BLaER1 treated with 17β-estradiol and CSF1 and Interleukin-3, amounts not matched to agents 10 nM and 100 nM (cell line): ENCODE measurements around the gene KRT80.
A peak's percentile ranks its signal among the peaks of the same experiment; 100 is the strongest.

Experiments used
- H3K27ac ChIP-seq, 11 experiments: shearing (Covaris generic); formaldehyde crosslinking; 2 replicates each; pipeline ENCODE4 v1.8.1; 2022
- H3K27me3 ChIP-seq, 11 experiments: shearing (Covaris generic); formaldehyde crosslinking; 2 replicates each; pipeline ENCODE4 v1.8.1; 2022
- H3K36me3 ChIP-seq, 11 experiments: shearing (Covaris generic); formaldehyde crosslinking; 2 replicates each; pipeline ENCODE4 v1.8.1; 2022
- H3K4me1 ChIP-seq, 10 experiments: shearing (Covaris generic); formaldehyde crosslinking; 2 replicates each; pipeline ENCODE4 v1.8.1; 2022
- H3K4me2 ChIP-seq, 11 experiments: shearing (Covaris generic); formaldehyde crosslinking; 2 replicates each; pipeline ENCODE4 v1.8.1; 2022
- H3K4me3 ChIP-seq, 10 experiments: shearing (Covaris generic); formaldehyde crosslinking; 2 replicates each; pipeline ENCODE4 v1.8.1; 2022
- H3K9ac ChIP-seq, 11 experiments: shearing (Covaris generic); formaldehyde crosslinking; 2 replicates each; pipeline ENCODE4 v1.8.1; 2022
- H3K9me3 ChIP-seq, 11 experiments: shearing (Covaris generic); formaldehyde crosslinking; replicated peaks in 1 of 11; 2 replicates each; pipeline ENCODE4 v1.8.1; 2022
- H4K20me1 ChIP-seq, 11 experiments: shearing (Covaris generic); formaldehyde crosslinking; 2 replicates each; pipeline ENCODE4 v1.8.1; 2022
- Cebpa-rat ChIP-seq, 11 experiments: shearing (Covaris generic); IDR thresholded peaks; 2 replicates each; pipeline ENCODE4 v1.8.1; 2022

The KRT80 gene

DNA sequence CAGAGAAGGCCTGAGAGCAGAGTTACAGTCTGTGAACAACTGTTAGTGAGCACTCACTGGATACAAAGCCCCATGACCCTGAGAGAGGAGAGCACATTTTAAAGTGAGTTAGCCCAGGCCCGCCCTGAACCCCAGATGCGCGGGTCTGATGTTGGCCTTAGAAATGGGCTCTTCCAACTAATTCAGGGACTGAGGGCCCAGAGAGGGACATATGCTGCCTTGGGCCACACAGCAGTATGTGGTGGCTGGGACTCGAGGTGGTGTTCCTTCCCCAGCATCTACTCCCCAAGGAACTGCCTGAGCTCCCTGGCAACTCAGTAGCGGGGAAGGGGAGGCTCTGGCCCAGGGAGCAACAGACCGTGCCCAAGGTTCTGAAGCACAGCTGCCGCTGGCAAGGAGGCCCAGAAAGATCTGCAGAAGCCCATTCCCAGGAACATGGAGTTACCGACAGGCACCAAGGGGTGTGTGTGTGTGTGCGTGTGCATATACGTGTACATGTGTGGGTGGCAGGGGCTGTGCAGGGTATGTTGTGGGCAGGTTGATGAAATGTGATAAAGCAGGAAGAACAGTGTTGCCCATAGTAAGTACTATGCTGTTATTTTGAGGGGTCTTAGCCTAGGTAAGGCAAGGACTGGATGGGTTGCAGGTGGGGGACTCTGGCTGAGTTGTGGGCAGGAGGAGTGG lies 40.5 kb downstream of the KRT80 start:
- Histone ChIP-seq H3K4me2 (peak overlapping the region; percentile 45 to 79 (median 72); a peak in 19 of 22 replicates), H4K20me1 (no peaks in the 10 kb centered on the region), H3K9me3 (no peaks in the 10 kb centered on the region), H3K27me3 (no peaks in the 10 kb centered on the region), H3K36me3 (no peaks in the 10 kb centered on the region), H3K9ac (0 out of 22 replicates have a peak overlapping the region, but pooled peaks of 2 of the 11 experiments have one; percentile 4 to 56), H3K27ac (no peak overlapping the region), H3K4me1 (peaks cover 25 to 47% (median 31%) of the 10 kb centered on the region in 10 experiments), H3K4me3 (no peak overlapping the region)
- TF ChIP-seq Cebpa-rat (IDR thresholded peaks at IDR 0.05) = no peak

DNA sequence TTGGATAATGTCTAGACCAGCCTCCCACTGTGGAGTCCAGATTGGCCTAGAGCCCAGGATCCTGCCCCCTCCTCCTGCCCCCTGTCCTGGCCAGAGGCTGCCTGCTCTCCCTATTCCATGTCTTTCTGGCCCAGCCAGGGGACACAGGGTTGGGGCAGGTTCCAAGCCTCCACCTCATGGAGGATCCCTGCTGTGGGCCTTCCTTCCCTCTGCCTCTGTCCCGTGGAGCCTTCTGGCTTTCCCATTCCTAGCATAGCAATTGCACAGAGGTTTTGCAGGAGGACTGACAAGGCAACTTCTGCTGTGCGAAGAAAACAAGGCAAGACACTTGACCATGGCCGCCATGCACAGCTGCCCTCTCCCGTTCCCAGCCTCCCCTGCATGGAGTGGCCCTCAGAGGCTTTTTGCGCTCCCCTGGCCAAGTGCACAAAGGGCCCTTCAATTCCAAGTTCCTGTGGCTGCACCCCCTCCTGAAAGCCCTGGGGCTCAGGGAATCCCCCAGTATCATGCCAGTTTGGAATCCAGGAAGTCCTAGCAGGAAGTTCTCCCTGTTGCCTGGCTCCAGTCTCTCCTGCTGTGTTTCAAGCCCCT lies 42.1 kb downstream of the KRT80 start:
- Histone ChIP-seq H3K4me2 (no peak overlapping the region), H3K4me3 (no peak overlapping the region), H4K20me1 (no peaks in the 10 kb centered on the region), H3K27me3 (no peaks in the 10 kb centered on the region), H3K36me3 (no peaks in the 10 kb centered on the region), H3K27ac (no peak overlapping the region), H3K4me1 (peaks cover 25 to 49% (median 31%) of the 10 kb centered on the region in 10 experiments), H3K9me3 (no peaks in the 10 kb centered on the region), H3K9ac (no peak overlapping the region)
- TF ChIP-seq Cebpa-rat (IDR thresholded peaks at IDR 0.05) = no peak

DNA sequence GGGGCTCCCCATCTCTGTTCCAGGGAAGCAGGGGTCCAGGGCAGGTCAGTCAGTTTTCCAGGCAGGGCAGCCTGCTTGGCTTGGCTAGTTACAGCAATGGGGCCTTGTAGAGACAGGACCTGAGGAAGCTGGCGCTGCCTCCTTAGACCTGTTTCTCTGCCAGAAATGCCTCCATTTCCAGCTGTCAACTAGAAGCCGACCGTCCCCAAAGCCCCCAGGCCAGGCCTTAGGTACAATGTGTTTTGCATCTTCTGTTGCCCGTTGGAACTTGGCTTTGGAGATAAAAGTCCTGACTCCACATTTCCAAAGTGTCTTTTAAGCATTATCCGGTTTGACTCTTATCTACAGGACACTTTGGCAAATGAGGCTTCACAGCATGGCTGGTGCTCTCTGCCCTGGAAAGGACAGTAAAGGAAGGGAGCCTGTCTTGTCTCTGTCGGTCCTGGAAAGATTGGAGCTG lies 42.6 kb downstream of the KRT80 start:
- H4K20me1 ChIP-seq = no peaks in the 10 kb centered on the region
- H3K36me3 ChIP-seq = no peaks in the 10 kb centered on the region
- no peak for TF ChIP-seq Cebpa-rat (IDR thresholded peaks at IDR 0.05)
- H3K27ac ChIP-seq = peak overlapping the region in 2 of 11 experiments; percentile 78 to 83; a peak in 2 of 22 replicates
- no peaks in the 10 kb centered on the region for H3K27me3 ChIP-seq
- no peak overlapping the region for H3K9ac ChIP-seq
- H3K4me1 ChIP-seq = peaks cover 25 to 49% (median 31%) of the 10 kb centered on the region in 10 experiments
- H3K4me2 ChIP-seq = peak overlapping the region in 4 of 11 experiments; percentile 51 to 72 (median 61); a peak in 4 of 22 replicates
- no peak overlapping the region for H3K4me3 ChIP-seq
- H3K9me3 ChIP-seq = no peaks in the 10 kb centered on the region

DNA sequence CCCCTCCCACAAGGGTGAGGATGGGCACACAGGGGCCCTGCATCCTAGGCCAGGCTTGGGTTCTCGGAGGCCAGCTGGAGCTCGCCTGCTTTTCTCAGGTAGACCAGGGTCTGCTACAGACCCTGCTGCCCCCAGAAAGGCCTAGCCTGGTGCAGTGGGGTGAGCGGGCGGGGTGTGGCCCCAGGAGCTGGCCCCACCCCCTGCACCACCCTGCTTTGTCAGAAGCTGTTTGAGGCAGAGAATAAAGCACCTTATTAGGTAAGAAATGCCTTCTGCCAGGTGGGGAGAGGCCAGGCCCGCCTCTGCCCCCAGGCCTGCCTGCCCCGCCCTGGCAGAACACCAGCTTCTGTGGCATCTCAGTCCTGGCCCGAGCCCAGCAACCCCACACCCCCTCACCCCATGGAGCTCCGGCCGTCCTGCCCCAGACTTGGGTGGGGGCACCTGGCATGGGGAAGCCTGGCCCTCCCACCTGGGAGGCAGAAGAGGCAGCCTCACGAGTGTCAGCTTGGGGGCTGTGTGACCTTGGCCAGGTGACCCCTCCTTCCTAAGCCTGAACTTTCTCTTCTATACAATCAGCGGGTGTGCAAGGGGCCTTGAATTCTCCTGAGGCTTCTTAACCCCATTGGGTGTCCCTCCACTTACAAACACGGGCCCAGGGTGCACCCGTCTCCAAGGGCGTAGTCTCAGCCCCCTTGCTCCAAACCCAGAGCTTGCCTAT lies 43.2 kb downstream of the KRT80 start:
- Histone ChIP-seq H3K27ac (peak overlapping the region in 4 of 11 experiments; percentile 21 to 83 (median 60); a peak in 6 of 22 replicates), H3K9ac (peak overlapping the region in 8 of 11 experiments; percentile 13 to 59 (median 30); a peak in 7 of 22 replicates)
- TF ChIP-seq Cebpa-rat (IDR thresholded peaks at IDR 0.05) = no peak

DNA sequence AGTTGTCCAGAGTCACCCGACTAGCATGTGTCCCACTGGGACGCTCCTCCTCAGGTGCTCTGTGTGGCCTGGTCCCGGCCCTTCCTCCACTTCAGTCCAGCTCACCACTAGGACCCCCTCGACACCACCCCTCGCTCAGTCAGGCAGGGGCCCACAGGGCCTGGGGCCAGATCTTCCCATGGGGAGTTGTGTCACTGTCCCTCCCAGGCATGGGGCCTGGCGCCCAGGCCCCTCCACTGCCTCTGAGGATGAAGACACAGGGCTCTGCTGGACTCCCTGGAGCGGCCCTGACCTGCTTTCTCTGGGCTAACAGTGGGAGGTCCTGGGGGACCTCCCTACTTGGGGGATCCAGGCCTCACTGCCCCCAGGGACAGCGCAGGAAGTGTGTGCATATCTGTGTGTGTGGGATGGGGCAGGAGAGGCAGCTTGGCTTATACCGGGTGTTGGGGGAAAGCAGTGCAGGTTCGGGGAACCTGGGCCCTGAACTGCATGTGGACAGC lies 43.8 kb downstream of the KRT80 start:
- TF ChIP-seq Cebpa-rat (IDR thresholded peaks at IDR 0.05) = no peak
- Histone ChIP-seq H3K4me3 (no peak overlapping the region), H3K9me3 (no peaks in the 10 kb centered on the region), H3K4me1 (peaks cover 25 to 48% (median 32%) of the 10 kb centered on the region in 10 experiments), H4K20me1 (no peaks in the 10 kb centered on the region), H3K9ac (peak overlapping the region in 9 of 11 experiments; percentile 12 to 59 (median 28); a peak in 9 of 22 replicates), H3K4me2 (peak overlapping the region; percentile 43 to 76 (median 54)), H3K27ac (peak overlapping the region in 5 of 11 experiments; percentile 21 to 83 (median 42); a peak in 9 of 22 replicates), H3K36me3 (no peaks in the 10 kb centered on the region), H3K27me3 (no peaks in the 10 kb centered on the region)

More for the DNA sequence above, 43.2 kb downstream of the KRT80 start:
- Histone ChIP-seq H3K27me3 (no peaks in the 10 kb centered on the region), H3K9me3 (no peaks in the 10 kb centered on the region), H3K4me2 (peak overlapping the region; percentile 43 to 76 (median 54)), H3K36me3 (no peaks in the 10 kb centered on the region), H4K20me1 (no peaks in the 10 kb centered on the region), H3K4me3 (no peak overlapping the region), H3K4me1 (peaks cover 25 to 49% (median 32%) of the 10 kb centered on the region in 10 experiments)

DNA sequence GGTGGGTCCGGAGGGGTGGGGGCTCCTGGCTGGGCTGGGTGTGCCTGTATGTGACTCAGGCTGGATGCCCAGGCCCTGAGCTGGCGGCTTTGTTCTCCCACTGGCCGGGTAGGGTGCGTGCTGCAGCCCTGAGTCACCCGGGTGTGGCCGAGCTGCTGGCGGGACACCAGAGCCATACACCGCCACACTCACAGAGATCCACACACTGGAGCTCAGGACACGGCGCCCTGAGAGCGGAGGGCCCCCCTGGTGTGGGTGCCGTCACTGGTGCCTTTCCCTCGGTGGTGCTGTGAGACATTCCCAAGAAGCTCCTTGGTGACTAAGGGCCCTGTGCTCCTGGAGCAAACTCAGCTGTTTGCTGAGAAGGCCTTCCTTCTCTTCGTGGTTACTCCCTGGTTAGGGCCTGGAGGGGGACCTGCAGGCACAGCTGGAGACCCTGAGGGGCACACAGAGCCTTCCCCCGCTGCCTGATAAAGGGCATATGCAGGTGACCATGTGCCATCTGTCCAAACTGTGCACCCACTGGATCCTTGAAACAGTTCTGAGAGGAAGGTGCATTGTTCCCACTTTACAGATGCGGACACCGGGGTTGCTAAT lies 44.3 kb downstream of the KRT80 start:
- Histone ChIP-seq H3K4me3 (no peak overlapping the region), H3K27me3 (no peaks in the 10 kb centered on the region), H3K9me3 (no peaks in the 10 kb centered on the region), H3K27ac (peak overlapping the region in 5 of 11 experiments; percentile 21 to 83 (median 69); a peak in 9 of 22 replicates), H3K4me2 (peak overlapping the region; percentile 43 to 76 (median 54); a peak in 19 of 22 replicates), H3K36me3 (no peaks in the 10 kb centered on the region), H4K20me1 (no peaks in the 10 kb centered on the region), H3K9ac (peak overlapping the region in 5 of 11 experiments; percentile 12 to 66 (median 37); a peak in 6 of 22 replicates), H3K4me1 (peaks cover 25 to 43% (median 31%) of the 10 kb centered on the region in 10 experiments)
- TF ChIP-seq Cebpa-rat (IDR thresholded peaks at IDR 0.05) = no peak

DNA sequence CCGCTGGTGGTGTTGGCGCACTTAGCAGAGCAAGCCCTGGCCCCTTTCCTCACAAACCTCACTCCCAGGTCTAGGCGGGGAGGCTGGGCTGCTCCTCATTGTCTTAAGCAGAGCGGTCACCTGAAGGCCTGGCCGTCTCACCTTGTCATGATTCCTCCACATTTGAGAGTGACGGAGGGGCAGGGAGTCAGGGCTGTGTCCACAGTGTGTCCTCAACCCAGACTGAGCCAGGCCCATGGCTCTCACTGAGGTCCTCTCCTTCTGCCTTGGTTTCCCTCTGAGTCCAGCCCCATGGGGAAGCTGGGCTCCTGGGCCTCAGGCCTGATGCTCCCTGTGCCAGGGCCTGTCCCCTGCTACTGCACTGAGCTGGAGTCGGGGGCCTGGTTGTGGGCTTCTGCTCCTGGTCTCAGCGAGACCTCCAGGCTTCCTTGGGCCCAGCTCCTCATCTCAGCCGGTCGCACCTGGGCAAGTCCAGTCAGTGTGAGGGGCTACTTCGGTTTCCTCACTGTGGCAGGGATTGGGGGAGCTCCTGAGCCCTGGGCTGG lies 44.9 kb downstream of the KRT80 start:
- Histone ChIP-seq H3K9ac (peak overlapping the region in 5 of 11 experiments; percentile 33 to 66 (median 52); a peak in 8 of 22 replicates), H4K20me1 (no peaks in the 10 kb centered on the region), H3K4me1 (peaks cover 22 to 40% (median 29%) of the 10 kb centered on the region in 10 experiments), H3K4me2 (peak overlapping the region in 5 of 11 experiments; percentile 20 to 76 (median 52); a peak in 8 of 22 replicates), H3K36me3 (no peaks in the 10 kb centered on the region), H3K4me3 (no peak overlapping the region), H3K27ac (peak overlapping the region in 5 of 11 experiments; percentile 51 to 83 (median 69); a peak in 11 of 22 replicates), H3K9me3 (no peaks in the 10 kb centered on the region), H3K27me3 (no peaks in the 10 kb centered on the region)
- no peak for TF ChIP-seq Cebpa-rat (IDR thresholded peaks at IDR 0.05)
